Germinal center (tissue), 1 donor: Measurements from ENCODE around the gene SSR4.

Experiments
- DNase-seq: peaks from one replicate; pipeline ENCODE4 v3.0.0; 2012; ENCODE audit warnings: mixed read lengths, low spot score

SSR4 gene

DNA sequence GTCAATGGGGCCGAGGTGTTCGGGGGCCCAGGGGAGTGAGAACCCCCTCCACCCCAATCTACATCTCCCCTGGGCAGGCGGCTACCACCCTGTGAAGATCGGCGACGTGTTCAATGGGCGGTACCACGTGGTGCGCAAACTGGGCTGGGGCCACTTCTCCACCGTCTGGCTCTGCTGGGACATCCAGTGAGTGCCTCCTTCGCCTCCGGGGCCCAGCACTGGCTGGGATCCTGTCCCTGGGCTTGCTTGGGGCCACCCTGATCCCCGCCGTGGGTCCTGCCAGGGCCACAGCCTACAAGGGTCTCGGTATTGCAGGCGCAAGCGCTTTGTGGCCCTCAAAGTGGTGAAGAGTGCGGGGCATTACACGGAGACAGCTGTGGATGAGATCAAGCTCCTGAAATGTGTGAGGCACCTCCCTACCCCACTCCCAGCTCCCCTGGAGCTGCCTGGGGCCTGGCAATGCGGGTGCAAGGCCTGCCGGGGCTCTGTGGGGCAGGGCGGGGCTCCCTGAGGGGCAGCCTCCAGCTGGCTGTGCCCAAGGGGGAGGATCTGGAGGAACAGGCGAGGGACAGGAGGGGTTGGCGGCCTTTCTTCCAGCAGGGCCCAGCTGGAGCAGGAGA lies 12.9 kb upstream of the SSR4 start:
- DNase-seq, result no peak

DNA sequence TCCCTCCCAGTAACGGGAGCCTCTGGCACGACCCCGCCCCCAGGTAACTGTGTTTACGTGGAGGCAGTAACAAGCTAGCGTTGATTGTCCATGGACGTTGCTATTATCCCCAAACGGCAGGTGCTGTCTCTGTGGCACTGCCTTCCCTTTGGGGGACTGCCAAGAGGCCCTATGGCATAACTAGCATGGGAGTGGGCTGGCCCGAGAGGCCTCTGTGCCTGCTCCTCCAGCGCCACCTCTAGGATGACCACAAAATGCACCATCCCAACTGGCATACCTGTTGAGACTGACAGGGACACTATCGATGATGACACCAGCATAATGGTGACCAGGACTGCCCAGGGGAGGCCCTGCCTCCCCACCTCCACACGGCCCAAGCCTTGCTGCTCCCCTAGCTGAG lies 12.2 kb upstream of the SSR4 start:
- DNase-seq, result no peak

DNA sequence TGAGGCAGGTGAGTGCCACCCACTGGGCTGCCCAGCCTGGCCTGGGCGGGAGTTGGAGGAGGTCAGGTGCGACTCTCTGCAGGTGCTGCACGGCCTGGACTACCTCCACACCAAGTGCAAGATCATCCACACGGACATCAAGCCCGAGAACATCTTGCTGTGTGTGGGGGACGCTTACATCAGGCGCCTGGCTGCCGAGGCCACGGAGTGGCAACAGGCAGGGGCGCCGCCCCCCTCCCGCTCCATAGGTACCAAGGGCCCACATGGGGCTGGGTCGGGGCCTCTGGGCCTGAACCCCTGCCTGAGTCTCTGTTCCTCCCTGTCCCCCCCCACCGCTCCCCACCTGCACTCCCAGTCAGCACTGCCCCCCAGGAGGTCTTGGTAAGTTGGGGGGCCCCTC lies 11.6 kb upstream of the SSR4 start:
- DNase-seq, result no peak

DNA sequence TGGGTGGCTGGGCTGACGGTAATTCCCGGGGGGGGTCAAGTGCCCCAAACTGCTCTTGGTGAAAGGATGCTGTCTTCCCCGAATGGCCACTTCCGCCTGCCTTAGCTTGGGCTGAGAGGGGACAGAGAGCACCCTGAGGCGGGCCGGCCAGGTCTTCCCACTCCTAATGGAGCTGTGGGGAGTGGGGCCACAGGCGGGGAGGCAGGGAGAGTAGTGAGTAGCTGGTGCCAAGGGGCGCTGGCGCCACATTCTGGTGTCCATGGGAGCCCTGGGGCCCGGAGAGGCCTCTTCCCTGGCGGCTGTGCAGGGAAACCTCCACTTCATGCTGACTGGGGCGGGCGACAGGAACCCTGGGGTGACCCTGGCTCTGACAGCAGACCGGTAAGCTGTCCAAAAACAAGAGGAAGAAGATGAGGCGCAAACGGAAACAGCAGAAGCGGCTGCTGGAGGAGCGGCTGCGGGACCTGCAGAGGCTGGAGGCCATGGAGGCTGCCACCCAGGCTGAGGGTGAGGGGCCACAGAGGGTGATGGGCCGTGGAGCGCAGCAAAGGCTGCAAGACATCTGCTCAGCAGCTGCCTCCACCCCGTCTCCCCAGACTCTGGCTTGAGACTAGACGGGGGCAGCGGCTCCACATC lies 11.0 kb upstream of the SSR4 start:
- no peak for DNase-seq

DNA sequence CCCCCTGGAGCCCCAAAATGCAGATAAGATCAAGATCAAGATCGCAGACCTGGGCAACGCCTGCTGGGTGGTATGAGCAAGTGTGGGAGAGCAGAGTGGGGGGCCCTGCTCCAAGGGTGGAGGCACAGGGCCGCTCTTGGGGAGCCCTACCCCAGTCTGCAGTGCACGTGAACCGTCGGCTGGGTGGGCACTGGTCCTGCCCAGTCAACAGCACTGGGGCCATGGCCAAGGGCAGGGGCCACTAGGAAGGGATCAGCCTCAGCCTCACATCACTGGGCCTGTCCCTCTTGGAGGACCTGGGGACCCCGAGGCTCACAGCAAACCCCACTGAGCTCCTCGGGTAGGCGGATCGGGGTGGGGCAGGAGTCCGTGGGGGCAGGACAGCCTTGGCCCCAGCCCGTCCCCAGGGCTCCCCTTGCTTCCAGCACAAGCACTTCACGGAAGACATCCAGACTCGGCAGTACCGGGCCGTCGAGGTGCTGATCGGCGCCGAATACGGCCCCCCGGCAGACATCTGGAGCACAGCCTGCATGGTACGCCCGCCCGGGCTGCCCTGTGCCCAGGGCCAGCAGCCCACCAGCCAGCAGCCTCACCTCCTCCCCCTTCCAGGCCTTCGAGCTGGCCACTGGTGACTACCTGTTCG lies 10.0 kb upstream of the SSR4 start:
- no peak for DNase-seq

DNA sequence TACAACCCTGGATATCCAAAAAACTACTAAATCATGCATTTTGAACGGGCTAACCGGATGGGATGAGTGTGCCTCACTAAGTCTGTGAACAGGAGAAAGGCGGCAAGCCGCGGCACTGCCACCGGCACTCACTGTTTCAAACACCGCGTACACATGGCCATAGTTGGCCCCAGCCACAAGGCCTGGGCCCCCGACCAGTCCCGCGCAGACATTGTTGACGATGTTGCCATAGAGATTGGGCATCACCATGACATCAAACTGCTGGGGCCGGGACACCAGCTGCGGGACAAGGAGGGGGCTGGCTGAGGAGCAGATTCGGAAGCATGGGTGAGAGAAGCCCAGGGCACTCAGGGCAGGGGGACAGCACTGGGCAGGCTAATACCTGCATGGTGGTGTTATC lies 7.8 kb upstream of the SSR4 start:
- DNase-seq, result no peak

DNA sequence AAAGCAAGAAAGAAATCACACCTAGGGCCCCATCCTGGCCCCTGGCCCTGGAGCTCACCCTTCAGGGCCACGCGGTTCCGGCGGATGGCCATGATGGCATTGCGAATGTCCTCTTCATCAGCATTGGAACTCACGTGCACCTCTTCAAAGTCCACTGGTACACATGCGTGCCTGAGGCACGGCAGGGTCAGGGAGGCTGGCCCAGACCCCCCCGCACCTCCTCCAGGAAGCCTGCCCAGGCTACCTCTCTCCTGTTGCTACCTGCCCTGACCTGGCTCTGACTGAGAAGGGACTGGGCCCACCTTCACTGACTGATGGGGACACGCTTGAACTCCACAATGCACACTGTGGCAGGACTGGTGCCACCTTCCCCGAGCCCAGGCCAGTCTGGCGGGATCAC lies 4.8 kb upstream of the SSR4 start:
- DNase-seq, result no peak

DNA sequence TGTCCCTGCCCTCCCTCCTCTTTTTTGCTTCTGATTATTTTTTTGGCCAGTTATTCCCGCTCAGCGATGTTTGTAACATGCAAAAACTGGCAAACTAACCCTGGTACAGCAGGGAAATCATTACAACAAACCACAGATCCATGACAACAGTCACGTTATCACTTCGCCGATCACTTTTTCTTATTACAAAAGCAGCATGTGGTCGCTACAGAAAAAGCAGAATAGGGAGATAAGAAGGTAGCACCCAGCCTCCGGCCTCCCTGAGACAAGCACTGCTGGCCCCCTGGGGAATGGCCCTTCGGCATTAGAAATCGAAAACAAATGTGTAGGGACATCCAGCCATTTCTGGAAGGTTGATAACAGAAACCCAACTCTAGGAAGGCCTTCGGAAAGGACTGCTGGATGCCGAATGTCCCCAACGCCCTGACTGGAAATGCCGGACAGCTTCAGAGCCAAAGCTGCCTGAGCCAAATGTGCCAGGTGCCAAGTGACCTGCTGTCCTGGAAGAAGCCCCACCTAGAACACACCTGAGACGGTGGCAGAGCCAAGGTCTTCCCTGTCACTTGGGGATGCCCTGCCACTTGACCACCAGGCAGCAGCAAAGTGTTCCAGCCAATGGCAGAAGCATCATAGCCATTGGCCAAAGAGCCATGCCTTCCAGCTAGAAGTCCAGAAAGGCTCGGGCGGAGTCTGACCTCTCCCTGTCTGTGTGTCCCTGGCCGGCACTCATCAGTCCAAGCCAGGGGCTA lies 3.2 kb upstream of the SSR4 start:
- DNase-seq, result no peak

DNA sequence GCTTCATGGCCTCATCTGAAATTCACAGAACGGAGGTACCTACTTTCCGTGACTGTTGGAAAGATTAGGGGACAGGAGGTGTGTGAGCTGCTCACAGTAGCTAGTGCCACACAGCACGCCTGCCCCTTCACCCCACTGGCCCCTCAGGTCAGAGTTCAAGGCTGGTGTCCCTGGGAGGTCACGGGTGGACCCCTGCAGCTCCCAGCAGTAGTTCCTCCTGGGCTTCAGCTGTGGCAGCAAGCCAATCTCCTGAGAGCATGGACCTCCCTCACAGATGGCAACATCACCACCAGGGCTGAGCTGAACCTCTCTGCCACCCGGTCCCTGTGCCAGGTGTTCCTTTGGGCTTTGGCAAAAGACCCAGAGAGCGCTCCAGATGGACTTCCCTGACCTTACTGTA lies 2.1 kb upstream of the SSR4 start:
- no peak for DNase-seq

DNA sequence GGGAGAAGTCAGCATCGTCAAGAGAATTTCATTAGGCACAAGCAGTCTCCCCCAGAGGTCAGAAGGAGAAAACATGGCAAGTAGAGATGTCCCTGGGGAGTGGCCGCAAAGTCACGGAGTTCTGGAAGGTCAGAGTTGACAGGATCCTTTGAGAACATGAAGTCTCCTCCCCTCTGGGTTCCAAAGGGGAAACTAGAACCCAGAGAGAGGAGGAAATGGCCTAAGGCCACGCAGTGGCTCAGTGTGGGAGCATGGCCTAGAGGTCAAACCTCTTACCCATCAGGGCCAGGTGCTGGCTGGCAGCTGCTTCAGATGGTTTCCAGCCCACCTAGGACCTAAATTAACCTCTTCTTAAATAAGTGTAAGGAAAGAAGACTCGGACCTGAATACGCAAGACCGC lies 1.2 kb upstream of the SSR4 start:
- DNase-seq, result no peak

DNA sequence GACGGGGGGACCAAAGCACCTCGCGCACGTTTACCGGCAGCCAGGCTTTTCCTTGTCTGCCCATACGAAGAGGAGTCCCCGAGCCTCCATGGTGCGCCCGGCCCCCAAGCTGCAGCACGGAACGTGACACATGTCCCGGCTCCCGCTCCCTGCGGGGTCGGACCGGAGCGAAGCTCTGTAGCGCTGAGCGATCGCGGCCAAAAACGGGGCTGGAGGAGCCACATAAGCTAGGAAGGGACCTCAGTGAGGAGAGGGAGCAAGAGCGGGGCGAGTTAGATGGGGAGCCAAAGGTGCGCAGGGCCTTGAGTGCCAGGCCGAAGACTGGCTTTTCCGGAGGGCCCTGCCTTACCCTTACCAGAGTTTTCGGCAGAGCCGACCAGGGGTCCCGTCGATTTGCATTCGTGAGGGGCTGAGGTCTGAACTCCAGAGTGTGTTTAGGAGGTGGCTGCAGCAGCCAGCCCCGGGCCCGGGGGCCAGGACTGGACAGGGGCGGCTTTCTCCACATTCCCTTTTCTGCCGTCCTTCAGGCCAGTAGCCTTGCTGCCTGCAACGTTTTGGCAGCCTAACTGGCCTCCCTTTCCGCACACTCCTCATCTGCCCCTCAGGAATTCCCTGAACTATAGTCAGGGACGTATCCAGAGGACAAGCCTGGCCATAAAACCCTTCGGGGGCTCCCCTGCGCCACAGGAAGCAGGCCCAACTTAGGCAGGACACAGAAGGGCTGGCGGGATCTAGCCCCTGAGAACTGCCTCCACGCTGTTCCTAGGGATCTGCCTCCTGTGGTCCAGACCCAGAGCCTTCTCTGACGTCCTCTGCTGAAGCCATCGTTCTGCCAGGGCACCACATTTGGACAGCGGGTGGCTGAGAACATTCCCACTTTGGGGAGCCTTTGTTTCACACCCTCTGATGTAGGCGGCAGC lies 689 bp downstream of the SSR4 start:
- DNase-seq, result no peak

DNA sequence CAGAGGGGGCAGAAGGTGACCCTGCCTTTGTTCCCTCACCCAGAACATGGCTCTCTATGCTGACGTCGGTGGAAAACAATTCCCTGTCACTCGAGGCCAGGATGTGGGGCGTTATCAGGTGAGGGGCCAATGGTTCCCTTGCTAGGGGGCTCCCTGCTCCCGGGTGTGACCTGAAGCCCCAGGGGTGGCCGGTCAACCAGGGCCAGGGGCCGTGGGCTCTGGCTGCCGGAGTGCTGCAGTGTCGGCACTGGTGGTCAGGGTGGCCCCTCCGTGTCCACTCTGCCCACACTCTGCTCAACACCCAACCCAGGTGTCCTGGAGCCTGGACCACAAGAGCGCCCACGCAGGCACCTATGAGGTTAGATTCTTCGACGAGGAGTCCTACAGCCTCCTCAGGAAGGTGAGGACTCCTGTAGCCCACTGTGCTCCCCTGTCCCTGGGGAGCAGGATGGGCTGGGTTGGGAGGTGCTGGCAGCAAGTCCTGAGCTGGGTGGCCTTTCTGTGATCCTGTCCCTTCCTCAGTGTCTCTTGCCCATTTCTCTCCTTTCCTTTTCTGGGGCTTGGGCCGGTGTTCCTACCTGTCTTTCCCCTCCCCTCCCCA lies 3.0 kb downstream of the SSR4 start:
- DNase-seq, result no peak

DNA sequence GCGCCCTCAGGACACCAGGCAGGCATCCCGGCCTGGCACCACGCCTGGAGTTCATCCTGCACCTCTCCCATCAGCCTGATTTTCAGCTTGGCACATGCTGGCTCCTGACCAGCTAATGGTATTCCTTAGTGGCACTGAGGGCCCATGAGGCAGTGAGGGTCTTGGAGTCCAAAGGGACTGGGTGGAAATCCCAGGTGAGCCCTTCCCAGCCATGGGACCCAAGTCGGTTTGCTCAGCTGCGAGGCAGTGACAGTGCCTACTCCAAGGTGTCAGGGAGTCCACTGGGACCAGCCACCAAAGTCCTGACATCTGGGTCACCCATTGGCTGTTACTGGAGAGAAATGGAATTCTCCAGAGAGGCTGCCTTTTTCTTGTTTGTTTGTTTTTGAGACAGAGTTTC lies 4.9 kb downstream of the SSR4 start:
- no peak for DNase-seq

DNA sequence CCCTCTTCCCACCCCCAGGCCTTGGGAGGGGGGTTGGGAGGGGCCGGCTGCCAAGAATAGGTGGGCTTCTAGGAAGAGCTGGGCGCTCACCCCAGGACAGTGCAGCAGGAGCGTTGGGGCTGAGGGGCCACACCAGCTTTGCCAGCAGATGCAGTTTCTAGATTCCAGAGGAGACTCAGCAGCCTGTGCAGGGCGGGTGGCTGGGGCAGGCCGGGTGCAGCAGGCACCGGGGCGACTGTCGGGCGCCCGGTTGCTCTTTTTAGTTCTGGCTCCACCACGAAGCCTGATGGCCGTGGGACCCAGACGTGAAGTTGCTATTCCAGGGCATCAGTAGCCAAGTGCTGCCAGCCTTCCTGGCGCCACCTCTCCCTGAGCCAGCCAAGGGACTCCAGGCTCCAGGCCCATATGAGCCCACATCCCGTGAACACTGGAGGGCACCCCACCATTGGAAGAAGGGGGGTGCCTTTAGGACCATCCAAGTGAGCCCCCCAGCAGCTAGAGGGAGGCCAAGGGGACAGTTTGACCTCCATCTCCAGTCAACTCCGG lies 5.8 kb downstream of the SSR4 start:
- DNase-seq, result no peak

DNA sequence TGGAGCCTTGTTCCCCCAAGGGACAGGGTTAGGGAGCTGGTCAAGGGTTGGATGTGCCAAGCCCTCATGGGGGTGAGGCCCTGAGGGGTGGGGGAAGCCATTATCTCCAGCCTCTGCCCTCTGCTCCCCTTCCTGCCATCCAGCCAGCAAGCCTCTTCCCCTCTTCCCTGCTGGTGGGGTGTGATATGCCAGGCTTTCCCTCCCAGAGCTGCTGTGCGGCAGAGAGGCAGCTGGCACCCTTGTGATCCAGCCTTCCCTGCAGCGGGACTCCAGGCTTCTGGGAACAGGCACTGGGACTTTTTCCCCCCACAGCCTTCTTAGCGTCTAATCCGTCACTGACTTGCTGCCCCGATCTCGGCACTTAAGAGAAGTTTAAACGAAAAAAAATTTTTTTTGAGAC lies 6.3 kb downstream of the SSR4 start:
- DNase-seq, result no peak

DNA sequence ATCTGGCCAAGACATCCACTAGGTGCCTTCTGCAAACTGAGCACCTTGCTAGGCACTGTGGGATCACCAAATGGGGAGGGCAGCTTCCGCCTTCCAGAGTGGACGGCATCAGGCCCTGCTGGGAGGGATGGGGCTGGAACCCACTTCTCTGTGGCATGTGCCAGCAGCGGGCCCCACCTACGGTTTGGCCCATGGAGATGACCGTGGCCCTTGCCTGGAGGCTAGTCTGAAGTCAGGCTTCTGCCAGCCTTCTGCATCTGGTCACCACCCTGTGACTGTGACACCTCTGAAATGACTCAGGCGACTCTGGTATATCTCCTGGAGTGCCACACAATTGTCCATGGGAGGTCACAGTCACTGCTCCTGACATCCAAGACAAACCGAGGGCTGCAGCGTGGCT lies 7.2 kb downstream of the SSR4 start:
- no peak for DNase-seq

DNA sequence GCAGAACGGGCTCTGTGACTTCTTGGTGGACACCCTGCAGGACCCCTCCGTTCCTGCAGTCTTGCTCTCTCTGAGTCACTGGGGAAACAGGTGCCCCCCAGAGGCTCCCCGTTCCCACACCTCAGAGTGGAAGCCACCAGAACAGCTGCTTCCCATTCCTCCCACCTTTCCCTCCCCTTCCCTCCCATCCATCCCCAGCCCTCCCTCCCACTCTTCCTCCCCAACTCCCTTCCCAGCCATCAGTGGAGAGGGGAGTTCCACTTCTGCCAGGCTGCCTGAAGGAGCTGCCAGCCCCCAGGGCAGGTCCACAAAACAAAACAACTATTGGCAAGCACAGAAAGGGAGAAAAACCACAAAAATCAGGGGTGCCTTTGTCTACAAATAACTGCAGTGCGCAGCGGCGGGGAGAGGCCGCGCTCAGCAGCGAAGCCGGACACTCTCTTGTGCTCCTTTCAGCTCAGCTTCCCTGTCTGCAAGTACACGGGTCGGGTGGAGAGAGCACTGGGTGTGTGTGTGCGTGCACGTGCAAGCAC lies 8.1 kb downstream of the SSR4 start:
- no peak for DNase-seq

DNA sequence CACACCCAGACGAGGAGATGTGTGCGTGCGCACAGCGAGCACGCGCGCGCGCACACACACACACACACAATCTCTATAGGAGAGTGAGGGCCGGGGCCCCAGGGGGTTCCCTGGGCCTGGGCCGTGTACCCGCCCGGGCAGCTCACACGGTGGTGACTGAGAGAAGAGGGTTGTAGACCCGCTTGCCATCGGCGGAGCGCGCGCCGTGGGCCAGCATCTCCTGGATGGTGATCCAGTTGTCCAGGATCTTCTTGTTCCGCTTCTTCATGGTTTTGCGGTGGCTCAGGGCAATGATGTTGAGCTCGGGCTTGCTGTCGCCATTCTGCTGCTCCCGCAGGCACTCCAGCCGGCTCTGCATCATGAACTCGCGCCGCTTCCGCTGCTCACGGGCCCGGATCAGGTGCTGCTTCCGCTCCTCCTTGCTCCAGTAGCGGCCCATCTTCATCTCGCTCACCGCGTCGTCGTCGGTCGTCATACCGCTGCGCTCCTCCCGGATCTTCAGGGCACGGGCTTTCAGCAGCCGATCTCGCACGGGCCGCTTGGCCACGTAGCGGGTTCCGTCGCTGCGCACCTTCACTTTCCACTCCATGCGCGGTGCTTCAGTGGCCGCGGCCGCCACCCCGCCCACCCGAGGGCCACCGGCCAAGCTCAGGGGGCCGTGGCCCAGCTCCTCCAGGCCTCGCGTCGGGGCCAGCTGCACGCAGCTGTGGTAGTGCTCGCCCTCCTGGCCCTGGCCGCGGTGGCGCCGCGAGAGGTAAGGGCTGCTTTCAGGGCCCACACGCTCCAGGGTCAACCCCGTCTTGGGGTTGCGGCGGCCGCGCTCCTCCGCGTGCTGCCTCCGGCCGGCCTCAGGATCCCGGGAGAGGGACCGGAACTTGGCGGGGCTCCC lies 9.0 kb downstream of the SSR4 start:
- DNase-seq, result no peak

DNA sequence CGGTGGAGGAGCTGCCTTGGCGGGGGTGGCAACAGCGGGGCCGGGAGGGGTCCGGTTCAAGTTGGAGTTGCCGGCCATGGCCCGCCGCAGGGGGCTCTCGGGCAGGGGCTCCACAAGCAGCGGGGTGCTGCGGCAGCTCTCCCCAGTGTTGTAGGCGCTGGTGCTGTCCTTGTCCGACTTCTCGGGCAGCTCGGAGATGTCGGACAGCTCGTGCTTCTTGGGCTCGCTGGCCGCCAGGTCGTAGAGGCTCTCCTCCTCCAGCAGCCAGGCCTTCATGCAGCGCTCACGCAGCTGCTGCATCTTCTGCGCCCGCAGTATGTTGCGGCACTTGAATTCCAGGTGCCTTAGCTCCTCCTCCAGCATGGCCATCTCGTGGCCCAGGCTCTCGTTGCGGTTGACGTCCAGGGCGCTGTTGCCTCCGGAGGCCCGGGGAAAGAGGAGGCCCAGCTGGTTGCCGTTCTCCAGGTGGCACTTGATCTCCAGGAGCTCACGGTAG lies 9.7 kb downstream of the SSR4 start:
- DNase-seq, result no peak

DNA sequence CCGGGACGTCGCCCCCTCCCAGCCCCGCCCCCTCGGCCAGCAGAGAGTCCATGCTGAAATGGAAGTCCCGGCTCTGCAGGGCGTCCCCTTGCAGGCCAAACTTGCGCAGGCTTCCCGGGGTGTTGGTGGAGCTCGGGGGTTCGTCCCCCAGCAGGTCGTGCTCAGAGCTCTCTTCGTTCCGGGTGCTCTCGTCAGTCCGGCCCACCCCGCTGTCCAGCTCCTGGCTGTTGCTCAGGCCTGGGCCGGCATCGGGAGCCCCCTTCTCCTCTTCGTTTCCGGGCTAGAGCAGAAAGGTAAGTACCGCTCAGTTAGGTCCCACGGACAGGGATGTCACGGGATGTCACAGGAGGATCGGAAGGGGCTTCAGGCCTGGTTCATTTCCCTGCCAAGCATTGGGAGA lies 10.2 kb downstream of the SSR4 start:
- DNase-seq, result no peak
